Stimulated activated CD4-positive, alpha-beta T cell treated with anti-CD3 and anti-CD28 coated beads, Interleukin-2, amount 100 ng/mL, for 24 hours (primary cell): ENCODE data around the gene P3H2.

Experiments used
- DNase-seq, 2 donors: peaks; one replicate each; pipeline ENCODE4 v3.0.0-alpha.2; 2020

The P3H2 gene

DNA sequence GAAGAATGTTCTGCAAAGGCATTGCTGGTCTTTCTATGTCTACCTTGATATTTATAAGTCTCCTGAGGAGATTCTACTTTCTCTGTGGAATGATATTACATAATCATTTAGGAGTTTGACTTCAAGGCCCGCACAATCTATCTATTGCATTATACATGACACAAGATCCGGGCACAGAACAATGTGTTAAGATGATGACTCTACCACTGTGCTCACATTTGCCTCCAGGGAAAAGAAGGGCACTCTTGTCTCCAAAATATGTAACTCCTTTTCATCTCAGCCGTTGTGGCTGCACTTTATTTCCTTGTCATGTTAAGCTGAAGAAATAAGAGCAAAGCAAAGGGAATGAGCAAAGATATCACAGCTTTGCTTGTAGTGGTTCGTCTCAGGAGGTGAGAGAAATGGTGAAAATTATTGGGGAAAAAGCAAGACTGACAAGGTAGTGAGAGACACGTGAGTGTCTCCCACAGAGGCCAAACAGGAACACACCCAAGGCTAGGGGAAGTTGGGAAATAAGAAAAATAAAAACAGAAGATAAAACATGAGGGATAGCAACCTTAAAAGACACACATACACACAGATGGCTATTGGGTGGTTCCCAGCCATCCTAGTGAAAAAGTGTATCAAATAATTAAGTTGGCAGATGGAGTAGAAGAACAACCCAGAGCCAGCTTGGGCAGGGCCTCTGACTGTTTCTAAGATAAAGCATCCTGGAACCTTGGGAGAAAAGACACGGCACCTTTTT, 184.3 kb downstream of the P3H2 start:
- no peak for DNase-seq

- DNase-seq = no peak
Measured at GRCh38 chr3:189927975-189928895, 192.5 kb downstream of the P3H2 start.

- no peak for DNase-seq
Measured at GRCh38 chr3:189921770-189922169, 198.9 kb downstream of the P3H2 start.

DNA sequence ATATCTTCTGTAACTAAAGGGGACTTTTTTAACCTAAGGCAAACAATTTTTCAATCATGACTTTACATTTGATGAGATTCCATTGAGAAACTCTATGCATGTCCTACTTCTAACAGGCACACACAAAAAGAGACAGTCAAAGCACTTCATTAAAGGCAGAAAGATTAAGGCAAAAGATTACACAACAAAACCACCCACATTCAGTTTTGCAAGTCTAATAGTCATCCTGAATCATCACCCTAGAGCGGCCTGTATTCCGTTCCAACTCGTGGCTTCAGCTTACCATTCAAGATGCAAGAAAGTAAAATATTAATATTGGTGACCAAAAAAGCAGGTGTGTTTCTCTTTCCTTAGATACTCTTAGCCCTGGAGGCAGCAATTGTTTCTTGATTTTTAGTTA, 205.9 kb downstream of the P3H2 start:
- no peak for DNase-seq

DNA sequence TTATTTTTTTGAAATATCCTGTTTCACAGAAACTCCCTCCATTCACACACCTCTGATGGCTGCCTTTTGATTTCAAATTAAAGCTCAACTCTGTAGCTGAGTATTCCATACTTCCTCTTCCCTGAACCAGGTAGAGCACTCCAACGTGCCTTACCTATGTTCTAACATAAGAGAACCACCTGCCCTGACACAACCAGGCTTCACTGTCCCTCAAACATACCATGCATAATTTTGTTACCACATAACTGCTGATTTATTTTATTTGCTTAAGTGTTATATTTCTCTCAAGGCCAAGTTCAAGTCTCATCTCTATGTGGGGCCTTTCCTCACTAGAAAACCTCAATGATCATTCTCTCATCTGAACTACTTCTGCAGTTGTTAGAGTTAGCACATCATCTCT, 209.7 kb downstream of the P3H2 start:
- DNase-seq = no peak

GRCh38 chr3:189909573-189909972, 211.1 kb downstream of the P3H2 start:
- DNase-seq = no peak

GRCh38 chr3:189909139-189909538, 211.6 kb downstream of the P3H2 start:
- no peak for DNase-seq

GRCh38 chr3:189908646-189909045, 212.1 kb downstream of the P3H2 start:
- no peak for DNase-seq

DNA sequence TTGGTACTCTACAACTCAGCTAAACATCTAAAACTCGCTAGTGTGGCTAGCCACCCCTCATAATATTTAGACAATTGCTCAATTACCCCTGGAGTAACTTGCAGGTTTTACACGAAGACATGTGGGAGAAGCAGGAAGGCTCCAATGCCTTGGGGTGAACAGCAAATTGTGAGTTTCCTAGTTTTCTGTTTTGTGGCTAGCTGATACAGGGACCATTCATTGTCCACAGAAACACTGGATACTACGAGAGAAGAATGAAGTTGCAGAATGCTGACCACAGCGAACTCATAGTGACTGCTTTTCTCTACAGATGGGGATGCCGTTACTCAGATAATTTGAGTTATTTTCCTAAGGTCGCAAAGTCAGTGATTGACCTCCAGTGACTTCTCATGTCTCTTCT, 212.9 kb downstream of the P3H2 start:
- no peak for DNase-seq
